NCI-H2196 (cell line): Measurements from ENCODE around the gene UGT8.
A peak's percentile ranks its signal among the peaks of the same experiment; 100 is the strongest.
"Not testable (repeated sequence)": the region's sequence is repeated elsewhere in the genome, so short reads cannot be mapped to it uniquely, and the experiment has no call there.

Experiments used
- DNase-seq: peaks from one replicate; lab custom pipeline; 2025; ENCODE audit not compliant: unreplicated experiment; lab: John Stamatoyannopoulos, UW

The UGT8 gene, protein sequence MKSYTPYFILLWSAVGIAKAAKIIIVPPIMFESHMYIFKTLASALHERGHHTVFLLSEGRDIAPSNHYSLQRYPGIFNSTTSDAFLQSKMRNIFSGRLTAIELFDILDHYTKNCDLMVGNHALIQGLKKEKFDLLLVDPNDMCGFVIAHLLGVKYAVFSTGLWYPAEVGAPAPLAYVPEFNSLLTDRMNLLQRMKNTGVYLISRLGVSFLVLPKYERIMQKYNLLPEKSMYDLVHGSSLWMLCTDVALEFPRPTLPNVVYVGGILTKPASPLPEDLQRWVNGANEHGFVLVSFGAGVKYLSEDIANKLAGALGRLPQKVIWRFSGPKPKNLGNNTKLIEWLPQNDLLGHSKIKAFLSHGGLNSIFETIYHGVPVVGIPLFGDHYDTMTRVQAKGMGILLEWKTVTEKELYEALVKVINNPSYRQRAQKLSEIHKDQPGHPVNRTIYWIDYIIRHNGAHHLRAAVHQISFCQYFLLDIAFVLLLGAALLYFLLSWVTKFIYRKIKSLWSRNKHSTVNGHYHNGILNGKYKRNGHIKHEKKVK

GRCh38 chr4:114598191-114599121, at the start of gene UGT8:
Gene UGT8 (plus strand): TSS chr4:114598807. CDS start chr4:114622881, 24,074 bp downstream.
- DNase-seq = peak; percentile 75

GRCh38 chr4:114549638-114550037, 49.0 kb upstream of the UGT8 start:
- no peak for DNase-seq

GRCh38 chr4:114558446-114559020, 40.1 kb upstream of the UGT8 start:
- no peak for DNase-seq

GRCh38 chr4:114561590-114561989, 37.0 kb upstream of the UGT8 start:
- no peak for DNase-seq

- DNase-seq = no peak
These were observed 36.3 kb upstream of the UGT8 start for GRCh38 chr4:114562176-114562904.

DNA sequence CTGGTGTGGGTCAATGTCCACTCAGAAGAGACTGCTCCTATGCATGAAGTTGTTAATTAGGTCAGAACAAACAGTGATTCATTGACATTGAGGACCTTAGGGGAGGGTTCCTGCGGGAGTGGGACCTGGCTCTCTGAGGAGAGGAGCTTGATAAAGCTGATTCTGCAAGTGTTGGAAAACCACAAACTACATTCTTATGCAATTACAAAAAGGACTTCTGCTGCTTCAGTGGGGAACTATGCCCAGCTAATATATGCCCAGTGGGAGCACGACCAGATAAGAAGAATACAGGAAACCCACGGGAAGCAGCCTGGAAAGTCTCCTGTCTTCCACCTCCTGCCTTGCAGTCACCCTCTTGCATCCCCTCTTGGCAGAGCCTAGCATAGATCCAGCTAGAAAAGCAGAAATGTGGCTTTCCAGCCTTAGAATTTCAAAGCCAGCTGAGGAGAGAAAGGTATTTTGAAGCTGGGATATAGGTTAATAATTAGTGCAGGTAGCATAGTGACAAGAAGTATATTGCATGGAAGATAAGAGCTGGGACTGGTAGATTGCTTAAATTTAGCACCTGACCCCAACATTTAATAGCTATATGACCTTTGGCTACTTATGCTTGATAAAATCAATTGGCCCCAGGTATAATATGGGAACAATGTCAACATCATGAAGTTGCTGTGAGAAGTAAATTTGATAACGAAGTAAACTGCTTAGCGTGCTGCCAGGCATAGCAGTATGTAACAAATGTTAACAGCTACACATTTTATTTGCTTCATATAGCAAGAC, 34.9 kb upstream of the UGT8 start:
- no peak for DNase-seq

GRCh38 chr4:114577386-114577785, 21.2 kb upstream of the UGT8 start:
- no peak for DNase-seq

DNA sequence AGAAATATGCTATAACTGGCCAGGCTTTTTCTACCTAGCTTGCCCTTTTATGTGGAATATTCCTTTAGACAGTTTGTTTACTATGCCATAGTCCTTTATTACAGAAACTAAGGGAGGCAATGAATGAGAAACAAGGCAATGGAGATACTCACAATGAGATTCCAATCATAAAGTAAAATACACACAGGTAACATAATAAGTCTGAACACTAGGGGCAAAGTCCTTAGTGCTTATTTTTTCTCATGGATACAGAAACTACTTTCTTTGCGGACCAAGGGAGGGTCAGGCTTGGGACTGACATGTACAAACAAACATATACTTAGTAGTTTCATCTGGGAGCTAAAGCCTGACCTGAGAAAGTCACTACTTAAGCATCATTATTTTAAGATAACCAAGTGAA, 16.0 kb upstream of the UGT8 start:
- DNase-seq = no peak

- no peak for DNase-seq
These were observed 10.3 kb upstream of the UGT8 start for GRCh38 chr4:114588305-114588704.

DNA sequence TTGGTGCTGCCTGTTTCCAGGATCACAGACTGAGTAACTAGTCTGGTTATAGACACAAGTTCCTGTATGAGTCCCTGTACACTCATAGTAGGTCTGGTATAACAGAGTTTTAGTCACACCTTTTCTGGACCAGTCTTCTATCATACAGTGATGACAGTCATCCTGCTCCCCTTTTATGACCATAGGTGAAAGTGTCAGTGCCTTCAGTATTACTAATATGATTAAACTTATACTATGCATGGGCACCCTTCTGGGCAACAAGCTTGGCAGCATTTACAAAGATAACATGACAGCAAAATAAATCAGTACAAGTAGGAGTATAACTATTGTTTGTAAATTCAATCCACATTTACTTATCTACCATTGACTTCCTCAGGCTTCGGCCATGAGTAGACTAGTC, 8.2 kb upstream of the UGT8 start:
- not testable (repeated sequence) for DNase-seq

DNA sequence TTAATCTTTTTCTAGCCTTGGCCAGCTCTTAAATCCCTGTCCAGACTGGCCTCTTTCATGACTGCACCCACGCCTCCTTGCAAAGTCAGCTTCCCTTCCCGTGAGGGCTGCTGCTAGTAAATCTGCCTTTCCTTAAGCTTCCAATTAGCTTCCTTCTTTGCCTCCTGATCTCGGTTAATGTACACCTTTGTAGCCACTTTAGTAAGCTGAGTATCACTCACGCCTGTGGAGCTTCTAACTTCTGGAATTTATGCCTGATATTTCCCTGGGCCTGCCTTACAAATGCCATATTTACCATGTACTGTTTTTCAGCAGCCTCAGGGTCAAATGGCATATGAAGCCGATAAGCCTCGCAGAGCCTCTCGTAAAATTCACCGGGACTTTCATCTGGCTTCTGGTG, 5.1 kb upstream of the UGT8 start:
- no peak for DNase-seq

GRCh38 chr4:114595207-114595606, 3.4 kb upstream of the UGT8 start:
- DNase-seq = no peak

DNA sequence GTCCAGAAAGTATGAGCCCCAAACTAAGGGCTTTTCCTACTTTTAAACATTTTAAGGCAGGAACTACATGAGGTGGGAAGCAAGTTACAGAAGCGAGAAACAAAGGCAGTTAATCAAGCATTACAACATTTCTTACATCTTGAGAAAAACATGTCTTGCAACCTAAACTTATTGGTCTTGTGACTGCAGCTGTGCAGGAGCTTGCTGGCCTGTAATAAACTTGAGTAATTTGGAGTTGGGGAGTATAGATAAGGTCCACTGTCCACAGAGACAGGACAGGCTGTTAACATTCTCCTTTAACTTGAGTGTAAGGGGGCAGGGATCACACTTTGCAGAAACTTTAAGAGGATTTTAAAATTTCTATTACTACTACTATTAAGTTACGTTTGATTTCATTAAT, 2.7 kb upstream of the UGT8 start:
- no peak for DNase-seq

DNA sequence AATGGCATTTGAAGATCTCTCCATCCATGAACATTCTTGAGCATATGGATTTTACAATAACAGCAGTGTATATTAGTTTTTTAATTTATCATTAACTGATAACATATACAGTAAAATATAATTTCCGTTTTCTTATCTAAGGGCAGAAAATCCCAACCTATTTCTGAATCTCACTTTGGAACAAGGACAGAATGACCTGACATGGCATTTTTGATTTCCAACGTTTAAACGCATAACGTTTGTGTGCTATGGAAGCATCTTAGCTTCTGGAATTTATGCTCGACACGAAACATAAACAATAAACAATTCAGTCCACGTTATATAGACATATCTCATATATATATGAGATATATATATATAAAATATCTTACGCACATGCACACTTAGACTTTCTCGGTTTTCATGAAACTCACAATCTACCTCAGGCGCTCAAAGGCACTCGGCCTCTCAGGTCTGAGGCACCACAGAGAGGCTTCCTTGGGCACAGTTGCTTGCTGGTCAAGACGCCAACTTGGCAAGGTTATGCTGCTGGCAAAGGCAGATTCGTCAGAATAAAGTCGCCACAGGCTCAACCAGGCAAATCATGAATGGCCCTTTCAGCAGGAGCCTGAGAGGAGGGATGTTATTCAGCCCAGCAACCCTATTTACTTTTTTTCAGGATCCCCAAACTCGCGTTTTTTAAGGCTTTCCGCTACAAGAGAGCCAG, 1.0 kb upstream of the UGT8 start:
- no peak for DNase-seq

- no peak for DNase-seq
These were observed 760 bp downstream of the UGT8 start for GRCh38 chr4:114599231-114599902.

GRCh38 chr4:114599903-114600552, 1.4 kb downstream of the UGT8 start:
- DNase-seq = no peak

- DNase-seq = no peak
These were observed 2.1 kb downstream of the UGT8 start for GRCh38 chr4:114600672-114601071.
